BE2C (cell line): ENCODE measurements around the gene ASTN1.

Experiments used
- DNase-seq: peaks from one replicate; pipeline ENCODE4 v3.0.0-alpha.2; 2020
- H3K27me3 ChIP-seq: fragments of 250-450 bp; sonication (Bioruptor Pico); 2 replicates; pipeline ENCODE4 v1.5.1; 2020; ENCODE audit warnings: mild to moderate bottlenecking
- H3K36me3 ChIP-seq: fragments of 250-450 bp; sonication (Bioruptor Pico); 2 replicates; pipeline ENCODE4 v1.5.1; 2020; ENCODE audit warnings: mild to moderate bottlenecking
- H3K4me1 ChIP-seq: fragments of 250-450 bp; sonication (Bioruptor Pico); 2 replicates; pipeline ENCODE4 v1.5.1; 2020
- H3K4me3 ChIP-seq: 2 replicates; pipeline ENCODE4 v1.5.1; 2011; ENCODE audit warnings: low read depth, low read length
- H3K9me3 ChIP-seq: fragments of 250-450 bp; sonication (Bioruptor Pico); 2 replicates; pipeline ENCODE4 v1.5.1; 2020
- TF ChIP-seq, protein P1 (sequence below): IDR thresholded peaks from 2 replicates; pipeline ENCODE4 v1.5.1; 2012; ENCODE audit warnings: mild to moderate bottlenecking, low read depth, low read length

Gene ASTN1

DNA sequence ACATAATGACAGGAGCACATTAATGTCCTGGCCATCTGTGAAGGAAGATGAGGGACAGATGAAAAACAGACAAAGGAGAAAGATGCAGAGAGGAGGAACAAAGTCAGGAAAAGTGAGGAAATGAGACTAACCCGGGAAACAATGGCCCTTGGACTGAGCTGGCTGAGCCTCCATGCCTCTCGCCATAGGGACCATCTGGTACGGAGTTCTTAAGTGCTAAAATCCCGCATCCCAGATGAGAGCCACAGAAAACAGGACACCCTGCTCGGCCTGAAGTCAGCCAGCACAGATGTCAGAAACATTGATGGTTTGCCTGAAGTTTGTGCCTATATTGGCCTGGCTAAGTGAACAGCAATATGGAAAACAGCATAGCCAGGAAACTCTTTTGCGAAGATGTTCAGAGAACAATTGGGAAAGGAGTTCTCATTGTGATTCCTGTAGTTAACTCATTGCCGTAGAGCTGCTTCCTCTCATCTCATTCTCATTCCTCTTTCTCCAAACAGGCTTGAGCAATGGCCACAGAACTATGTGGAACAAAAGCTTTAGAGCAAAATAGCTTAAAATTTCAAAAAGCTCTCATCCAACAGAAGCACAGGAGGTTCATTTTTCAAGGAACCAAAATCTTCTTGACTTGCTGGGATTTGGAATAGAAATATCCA, 96.6 kb downstream of the ASTN1 start:
- TF ChIP-seq, protein P1, sequence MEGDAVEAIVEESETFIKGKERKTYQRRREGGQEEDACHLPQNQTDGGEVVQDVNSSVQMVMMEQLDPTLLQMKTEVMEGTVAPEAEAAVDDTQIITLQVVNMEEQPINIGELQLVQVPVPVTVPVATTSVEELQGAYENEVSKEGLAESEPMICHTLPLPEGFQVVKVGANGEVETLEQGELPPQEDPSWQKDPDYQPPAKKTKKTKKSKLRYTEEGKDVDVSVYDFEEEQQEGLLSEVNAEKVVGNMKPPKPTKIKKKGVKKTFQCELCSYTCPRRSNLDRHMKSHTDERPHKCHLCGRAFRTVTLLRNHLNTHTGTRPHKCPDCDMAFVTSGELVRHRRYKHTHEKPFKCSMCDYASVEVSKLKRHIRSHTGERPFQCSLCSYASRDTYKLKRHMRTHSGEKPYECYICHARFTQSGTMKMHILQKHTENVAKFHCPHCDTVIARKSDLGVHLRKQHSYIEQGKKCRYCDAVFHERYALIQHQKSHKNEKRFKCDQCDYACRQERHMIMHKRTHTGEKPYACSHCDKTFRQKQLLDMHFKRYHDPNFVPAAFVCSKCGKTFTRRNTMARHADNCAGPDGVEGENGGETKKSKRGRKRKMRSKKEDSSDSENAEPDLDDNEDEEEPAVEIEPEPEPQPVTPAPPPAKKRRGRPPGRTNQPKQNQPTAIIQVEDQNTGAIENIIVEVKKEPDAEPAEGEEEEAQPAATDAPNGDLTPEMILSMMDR = no peak
- H3K4me3 ChIP-seq = no peak overlapping the region
- DNase-seq = no peak
- 0 out of 2 replicates have a peak, but pooled peaks cover 2% of the 10 kb centered on the region for H3K9me3 ChIP-seq
- H3K27me3 ChIP-seq = no peaks in the 10 kb centered on the region
- H3K4me1 ChIP-seq = no peaks in the 10 kb centered on the region
- no peaks in the 10 kb centered on the region for H3K36me3 ChIP-seq

DNA sequence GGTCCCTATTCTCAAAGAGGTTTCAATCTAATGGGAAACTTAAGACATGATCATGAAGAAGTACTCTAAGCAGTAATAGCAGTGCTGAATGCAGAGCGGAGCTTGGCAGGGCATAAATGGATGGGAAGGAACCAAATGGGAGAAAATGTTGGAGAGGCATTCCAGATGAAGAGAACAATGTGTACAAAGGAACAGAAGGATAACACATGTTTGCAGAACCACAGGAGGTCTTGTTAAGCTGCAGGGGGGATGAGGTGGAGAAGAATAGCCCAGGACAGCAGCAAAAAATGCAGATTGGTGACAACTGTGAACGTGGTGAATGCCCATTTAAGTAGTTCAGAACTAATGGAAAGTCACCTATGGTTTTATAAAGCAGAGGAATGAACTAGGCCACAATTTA, 99.1 kb downstream of the ASTN1 start:
- no peak overlapping the region for H3K4me3 ChIP-seq

GRCh38 chr1:177063648-177064047, 100.9 kb downstream of the ASTN1 start:
- TF ChIP-seq, protein P1 = no peak
- Histone ChIP-seq H3K4me1 (no peaks in the 10 kb centered on the region), H3K27me3 (no peaks in the 10 kb centered on the region), H3K36me3 (no peaks in the 10 kb centered on the region), H3K4me3 (no peak overlapping the region), H3K9me3 (0 out of 2 replicates have a peak, but pooled peaks cover 2% of the 10 kb centered on the region)
- DNase-seq = no peak

More for the DNA sequence above, 99.1 kb downstream of the ASTN1 start:
- Histone ChIP-seq H3K9me3 (0 out of 2 replicates have a peak, but pooled peaks cover 2% of the 10 kb centered on the region), H3K4me1 (no peaks in the 10 kb centered on the region), H3K27me3 (no peaks in the 10 kb centered on the region), H3K36me3 (no peaks in the 10 kb centered on the region)
- DNase-seq = no peak
- TF ChIP-seq, protein P1 = no peak

- TF ChIP-seq, protein P1 = no peak
- H3K36me3 ChIP-seq = no peaks in the 10 kb centered on the region
- no peaks in the 10 kb centered on the region for H3K4me1 ChIP-seq
- H3K9me3 ChIP-seq = no peaks in the 10 kb centered on the region
- H3K4me3 ChIP-seq = no peak overlapping the region
- no peak for DNase-seq
- H3K27me3 ChIP-seq = no peaks in the 10 kb centered on the region
Measured at GRCh38 chr1:177054542-177054941, 110.0 kb downstream of the ASTN1 start.

DNA sequence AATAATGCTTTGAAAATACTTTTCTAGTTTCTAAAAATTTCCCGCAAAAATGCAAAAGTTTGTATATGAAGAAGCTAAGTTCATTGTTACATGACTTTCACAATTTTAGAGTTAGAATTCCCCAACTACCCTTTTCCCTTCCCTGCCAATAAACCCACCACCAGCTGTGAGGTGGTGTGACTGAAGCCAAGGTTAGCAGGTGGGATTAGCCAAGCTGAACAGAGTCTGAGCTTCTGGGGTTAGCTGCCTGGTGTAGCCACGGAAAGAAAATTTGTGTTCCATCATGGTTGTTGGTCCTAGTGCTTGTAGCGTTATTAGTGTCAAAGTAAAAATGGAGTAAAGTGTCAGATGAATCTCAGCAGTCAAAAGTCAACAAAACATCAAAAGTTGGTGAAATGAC, 110.9 kb downstream of the ASTN1 start:
- TF ChIP-seq, protein P1 = no peak
- no peak overlapping the region for H3K4me3 ChIP-seq
- H3K27me3 ChIP-seq = no peaks in the 10 kb centered on the region
- no peaks in the 10 kb centered on the region for H3K36me3 ChIP-seq
- H3K9me3 ChIP-seq = no peaks in the 10 kb centered on the region
- no peaks in the 10 kb centered on the region for H3K4me1 ChIP-seq
- DNase-seq = no peak

GRCh38 chr1:177048314-177049069, 116.0 kb downstream of the ASTN1 start:
- Histone ChIP-seq H3K9me3 (no peaks in the 10 kb centered on the region), H3K4me3 (no peak overlapping the region), H3K27me3 (no peaks in the 10 kb centered on the region), H3K4me1 (no peaks in the 10 kb centered on the region), H3K36me3 (no peaks in the 10 kb centered on the region)
- TF ChIP-seq, protein P1 = no peak
- DNase-seq = no peak
